Neural progenitor cell (in vitro differentiated cells): ENCODE results near the gene COIL.

ENCODE experiments used
- CTCF ChIP-seq: fragments of 200-600 bp; sonication (generic); IDR thresholded peaks from 2 replicates; pipeline ENCODE4 v1.5.1; 2017; ENCODE audit warnings: antibody characterized with exemption, mild to moderate bottlenecking
- EZH2 ChIP-seq: fragments of 200-600 bp; sonication (generic); IDR thresholded peaks from 2 replicates; pipeline ENCODE4 v1.6.1; 2017; ENCODE audit warnings: antibody characterized with exemption, mild to moderate bottlenecking, moderate library complexity
- EZH2phosphoT487 ChIP-seq: fragments of 200-600 bp; sonication (generic); IDR thresholded peaks from 2 replicates; pipeline ENCODE4 v1.6.1; 2017; ENCODE audit warnings: antibody characterized with exemption

- TF ChIP-seq EZH2phosphoT487 (no peak), CTCF (peak; percentile 99), EZH2 (no peak)
Observed at GRCh38 chr17:56960596-56961538, at the start of gene COIL.
